ENCODE results near the gene PIP5K1A. TPM values are rescaled to one million over a fixed set of nuclear protein-coding genes. Genes with fewer than 3 reads are reported as not detected.

Gene PIP5K1A
- total RNA-seq, 4 donors from 2014 or later: 42.8 to 80.1 (median 49.9) TPM

DNA sequence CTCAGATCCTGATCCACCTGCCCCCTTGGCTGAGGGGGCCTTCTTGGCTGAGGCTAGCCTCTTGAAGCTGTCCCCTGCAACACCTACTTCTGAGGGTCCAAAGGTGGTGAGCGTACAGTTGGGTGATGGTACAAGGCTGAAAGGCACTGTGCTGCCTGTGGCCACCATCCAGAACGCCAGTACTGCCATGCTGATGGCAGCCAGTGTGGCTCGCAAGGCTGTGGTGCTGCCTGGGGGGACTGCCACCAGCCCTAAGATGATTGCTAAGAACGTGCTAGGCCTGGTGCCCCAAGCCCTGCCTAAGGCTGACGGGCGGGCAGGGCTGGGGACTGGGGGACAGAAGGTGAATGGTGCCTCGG is 89.0 kb downstream of the PIP5K1A start:
- peaks cover 0 to 41% (median 9%) of the 10 kb centered on the region in 3 donors for H3K4me1 ChIP-seq
- no peak overlapping the region for H3K27ac ChIP-seq
- ATAC-seq: no peak
- no peaks in the 10 kb centered on the region for H3K27me3 ChIP-seq
- H3K36me3 ChIP-seq: peaks cover 0 to 76% of the 10 kb centered on the region in 2 donors
- TF ChIP-seq POLR2AphosphoS5 (IDR thresholded peaks at IDR 0.05): no peak
- TF ChIP-seq, protein P1, sequence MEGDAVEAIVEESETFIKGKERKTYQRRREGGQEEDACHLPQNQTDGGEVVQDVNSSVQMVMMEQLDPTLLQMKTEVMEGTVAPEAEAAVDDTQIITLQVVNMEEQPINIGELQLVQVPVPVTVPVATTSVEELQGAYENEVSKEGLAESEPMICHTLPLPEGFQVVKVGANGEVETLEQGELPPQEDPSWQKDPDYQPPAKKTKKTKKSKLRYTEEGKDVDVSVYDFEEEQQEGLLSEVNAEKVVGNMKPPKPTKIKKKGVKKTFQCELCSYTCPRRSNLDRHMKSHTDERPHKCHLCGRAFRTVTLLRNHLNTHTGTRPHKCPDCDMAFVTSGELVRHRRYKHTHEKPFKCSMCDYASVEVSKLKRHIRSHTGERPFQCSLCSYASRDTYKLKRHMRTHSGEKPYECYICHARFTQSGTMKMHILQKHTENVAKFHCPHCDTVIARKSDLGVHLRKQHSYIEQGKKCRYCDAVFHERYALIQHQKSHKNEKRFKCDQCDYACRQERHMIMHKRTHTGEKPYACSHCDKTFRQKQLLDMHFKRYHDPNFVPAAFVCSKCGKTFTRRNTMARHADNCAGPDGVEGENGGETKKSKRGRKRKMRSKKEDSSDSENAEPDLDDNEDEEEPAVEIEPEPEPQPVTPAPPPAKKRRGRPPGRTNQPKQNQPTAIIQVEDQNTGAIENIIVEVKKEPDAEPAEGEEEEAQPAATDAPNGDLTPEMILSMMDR (IDR thresholded peaks at IDR 0.05): no peak
- TF ChIP-seq POLR2A (IDR thresholded peaks at IDR 0.05): no peak
- TF ChIP-seq EP300 (IDR thresholded peaks at IDR 0.05): no peak
- WGBS, 2 donors (ENCODE audit: low coverage in 1 of 2): no CpG with 5 or more reads among the region's 7 CpGs
- no peaks in the 10 kb centered on the region for H3K9me3 ChIP-seq
- H3K4me3 ChIP-seq: no peak overlapping the region

DNA sequence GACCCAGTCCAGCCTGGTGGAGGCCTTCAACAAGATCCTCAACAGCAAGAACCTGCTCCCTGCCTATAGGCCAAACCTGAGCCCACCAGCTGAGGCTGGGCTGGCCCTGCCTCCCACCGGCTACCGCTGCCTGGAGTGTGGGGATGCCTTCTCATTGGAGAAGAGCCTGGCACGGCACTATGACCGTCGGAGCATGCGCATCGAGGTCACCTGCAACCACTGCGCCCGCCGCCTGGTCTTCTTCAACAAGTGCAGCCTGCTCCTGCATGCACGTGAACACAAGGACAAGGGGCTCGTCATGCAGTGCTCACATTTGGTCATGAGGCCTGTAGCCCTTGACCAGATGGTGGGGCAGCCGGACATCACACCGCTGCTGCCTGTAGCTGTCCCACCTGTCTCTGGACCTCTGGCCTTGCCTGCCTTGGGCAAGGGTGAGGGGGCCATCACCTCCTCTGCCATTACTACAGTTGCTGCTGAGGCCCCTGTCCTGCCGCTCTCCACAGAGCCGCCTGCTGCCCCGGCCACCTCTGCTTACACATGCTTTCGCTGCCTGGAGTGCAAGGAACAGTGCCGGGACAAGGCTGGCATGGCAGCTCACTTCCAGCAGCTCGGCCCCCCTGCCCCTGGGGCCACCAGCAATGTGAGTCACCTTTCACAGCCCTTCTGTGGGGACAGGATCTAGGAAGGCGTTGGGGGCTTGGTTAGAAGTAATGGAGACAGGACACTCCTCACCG is 89.6 kb downstream of the PIP5K1A start:
- Histone ChIP-seq H3K4me3 (no peak overlapping the region), H3K27me3 (no peaks in the 10 kb centered on the region), H3K36me3 (peaks cover 0 to 82% of the 10 kb centered on the region in 2 donors), H3K4me1 (peaks cover 0 to 40% (median 9%) of the 10 kb centered on the region in 3 donors), H3K9me3 (no peaks in the 10 kb centered on the region), H3K27ac (no peak overlapping the region)
- ATAC-seq: no peak
- TF ChIP-seq POLR2A (IDR thresholded peaks at IDR 0.05): no peak
- TF ChIP-seq EP300 (IDR thresholded peaks at IDR 0.05): no peak
- TF ChIP-seq POLR2AphosphoS5 (IDR thresholded peaks at IDR 0.05): no peak
- TF ChIP-seq, protein P1 (IDR thresholded peaks at IDR 0.05): no peak
- WGBS, 2 donors (ENCODE audit: low coverage in 1 of 2): 90% methylated on average over 2 of the region's 22 CpGs; no CpG with 5 or more reads in 1 of the 2 donors

DNA sequence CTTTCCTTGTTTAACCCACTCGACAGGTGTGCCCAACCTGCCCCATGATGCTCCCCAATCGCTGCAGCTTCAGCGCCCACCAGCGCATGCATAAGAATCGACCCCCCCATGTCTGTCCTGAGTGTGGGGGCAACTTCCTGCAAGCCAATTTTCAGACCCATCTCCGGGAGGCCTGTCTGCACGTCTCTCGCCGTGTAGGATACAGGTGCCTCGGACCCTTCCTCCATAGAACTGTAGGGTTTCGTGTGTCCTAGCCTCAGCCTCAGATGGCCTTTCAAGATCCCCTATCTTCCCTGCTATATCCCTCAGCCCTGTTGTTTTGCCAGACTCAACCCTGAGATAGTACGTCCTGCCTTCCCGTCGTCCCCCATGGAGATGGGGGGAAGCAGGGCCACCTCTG is 90.2 kb downstream of the PIP5K1A start:
- H3K9me3 ChIP-seq: no peaks in the 10 kb centered on the region
- H3K4me3 ChIP-seq: no peak overlapping the region
- TF ChIP-seq, protein P1 (IDR thresholded peaks at IDR 0.05): no peak
- TF ChIP-seq POLR2A (IDR thresholded peaks at IDR 0.05): no peak
- TF ChIP-seq EP300 (IDR thresholded peaks at IDR 0.05): no peak
- TF ChIP-seq POLR2AphosphoS5 (IDR thresholded peaks at IDR 0.05): no peak
- no peak overlapping the region for H3K27ac ChIP-seq
- H3K36me3 ChIP-seq: peaks cover 0 to 88% of the 10 kb centered on the region in 2 donors
- H3K4me1 ChIP-seq: peaks cover 0 to 35% (median 7%) of the 10 kb centered on the region in 3 donors
- no CpG with 5 or more reads among the region's 14 CpGs for WGBS, 2 donors (ENCODE audit: low coverage in 1 of 2)
- no peak for ATAC-seq
- H3K27me3 ChIP-seq: no peaks in the 10 kb centered on the region

DNA sequence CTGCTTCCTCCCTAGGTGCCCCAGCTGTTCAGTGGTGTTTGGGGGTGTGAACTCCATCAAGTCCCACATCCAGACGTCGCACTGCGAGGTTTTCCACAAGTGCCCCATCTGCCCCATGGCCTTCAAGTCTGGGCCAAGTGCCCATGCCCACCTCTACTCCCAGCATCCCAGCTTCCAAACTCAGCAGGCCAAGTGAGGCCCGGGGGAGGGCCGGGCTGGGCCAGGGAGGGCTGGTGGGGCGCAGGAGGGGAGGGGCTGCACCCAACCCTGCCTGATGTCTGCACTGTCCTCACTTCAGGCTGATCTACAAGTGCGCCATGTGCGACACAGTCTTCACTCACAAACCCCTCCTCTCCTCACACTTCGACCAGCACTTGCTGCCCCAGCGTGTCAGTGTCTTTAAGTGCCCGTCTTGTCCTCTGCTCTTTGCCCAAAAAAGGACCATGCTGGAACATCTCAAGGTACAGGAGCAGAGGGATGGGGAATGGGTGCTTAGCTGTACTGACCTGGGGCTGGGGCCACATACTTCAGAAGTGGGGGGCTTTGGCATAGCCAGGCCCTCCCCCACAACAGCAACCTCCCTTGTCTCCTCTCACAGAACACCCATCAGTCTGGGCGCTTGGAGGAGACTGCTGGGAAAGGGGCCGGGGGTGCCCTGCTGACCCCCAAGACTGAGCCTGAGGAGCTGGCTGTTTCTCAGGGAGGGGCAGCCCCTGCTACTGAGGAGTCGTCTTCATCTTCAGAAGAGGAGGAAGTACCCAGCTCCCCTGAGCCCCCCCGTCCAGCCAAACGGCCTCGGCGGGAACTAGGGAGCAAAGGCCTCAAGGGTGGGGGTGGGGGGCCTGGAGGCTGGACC is 91.0 kb downstream of the PIP5K1A start:
- Histone ChIP-seq H3K4me1 (peaks cover 0 to 27% (median 0%) of the 10 kb centered on the region in 3 donors), H3K27me3 (no peaks in the 10 kb centered on the region), H3K9me3 (no peaks in the 10 kb centered on the region), H3K36me3 (peaks cover 0 to 96% of the 10 kb centered on the region in 2 donors), H3K4me3 (no peak overlapping the region), H3K27ac (peak overlapping the region in 1 of 4 donors; percentile 6)
- WGBS, 2 donors (ENCODE audit: low coverage in 1 of 2): 82 to 83% methylated on average over 3 to 4 of the region's 18 CpGs
- no peak for ATAC-seq
- TF ChIP-seq, protein P1 (IDR thresholded peaks at IDR 0.05): no peak
- TF ChIP-seq POLR2A (IDR thresholded peaks at IDR 0.05): no peak
- no peak for TF ChIP-seq EP300 (IDR thresholded peaks at IDR 0.05)
- no peak for TF ChIP-seq POLR2AphosphoS5 (IDR thresholded peaks at IDR 0.05)
